Measurements from ENCODE around the gene PGC.
A peak's percentile ranks its signal among the peaks of the same experiment; 100 is the strongest.

PGC gene

DNA sequence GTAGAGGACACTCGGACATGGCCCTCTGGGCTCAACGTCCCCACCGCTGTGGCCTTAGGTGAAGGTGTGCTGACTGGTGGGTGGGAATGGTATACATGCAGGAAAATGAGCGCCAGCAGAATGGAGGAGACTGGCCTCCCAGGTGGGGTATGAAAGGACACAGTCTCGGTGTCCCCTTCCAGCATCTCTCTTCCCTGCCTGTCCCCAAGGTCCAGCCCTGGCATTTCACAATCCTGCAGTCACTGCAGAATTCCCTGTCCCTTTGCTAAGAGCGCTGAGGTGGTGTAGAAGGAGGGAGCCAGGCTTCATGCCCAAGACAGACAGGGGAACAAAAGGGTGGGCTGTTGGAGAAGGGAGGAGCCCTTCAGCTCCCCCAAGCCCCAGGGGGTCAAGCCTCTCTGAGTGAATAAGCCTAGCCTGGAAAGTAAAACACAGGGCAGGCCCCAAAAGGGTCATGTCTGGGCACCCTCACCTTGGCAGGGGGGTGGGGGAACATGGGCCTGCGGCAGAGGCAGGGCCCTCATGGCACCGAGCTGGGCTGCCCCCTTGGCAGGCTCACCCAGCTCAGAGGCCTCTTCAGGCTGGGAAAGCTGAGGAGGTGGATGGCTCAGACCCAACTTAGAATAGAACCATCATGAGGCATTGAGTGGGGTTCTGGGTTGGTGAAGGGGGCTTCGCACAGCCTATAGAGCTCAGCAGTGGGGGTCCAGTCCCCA lies 35.7 kb downstream of the PGC start:
- DNase-seq, result no peak

DNA sequence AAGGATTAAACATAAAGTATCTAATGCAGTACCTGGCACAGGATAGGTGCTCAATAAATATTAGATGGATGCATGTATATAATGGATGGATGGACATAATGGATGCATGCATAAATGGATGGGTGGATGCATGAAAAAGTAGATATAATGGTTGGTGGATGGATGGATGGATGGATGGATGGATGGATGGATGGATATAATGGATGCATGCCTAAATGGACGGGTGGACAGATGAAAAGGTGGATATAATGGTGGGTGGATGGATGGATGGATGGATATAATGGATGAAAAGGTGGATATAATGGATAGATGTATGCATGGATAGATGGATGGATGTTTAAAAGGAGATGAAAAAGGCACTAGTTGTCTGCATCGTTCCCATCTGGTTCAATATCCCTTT lies 37.8 kb downstream of the PGC start:
- no peak for DNase-seq

DNA sequence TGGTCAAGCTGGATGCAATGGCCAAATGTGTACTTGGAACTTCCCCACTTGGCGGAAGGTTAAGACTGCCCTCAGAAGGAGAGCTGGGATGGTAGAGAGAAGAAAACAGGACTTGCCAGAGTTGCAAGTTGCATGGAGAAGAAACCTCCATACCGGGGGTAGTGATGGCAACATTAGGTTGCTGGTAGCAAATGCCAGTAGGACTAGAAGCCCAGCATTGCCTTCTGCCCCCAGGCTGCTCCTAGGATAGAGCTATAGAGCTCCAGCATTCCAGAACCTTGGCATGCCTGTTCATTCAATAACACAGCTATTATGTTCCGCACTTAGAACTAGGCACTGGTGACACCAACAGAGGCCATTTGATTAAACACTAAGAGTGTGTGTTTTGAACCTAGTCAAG lies 38.3 kb downstream of the PGC start:
- no peak for DNase-seq

DNA sequence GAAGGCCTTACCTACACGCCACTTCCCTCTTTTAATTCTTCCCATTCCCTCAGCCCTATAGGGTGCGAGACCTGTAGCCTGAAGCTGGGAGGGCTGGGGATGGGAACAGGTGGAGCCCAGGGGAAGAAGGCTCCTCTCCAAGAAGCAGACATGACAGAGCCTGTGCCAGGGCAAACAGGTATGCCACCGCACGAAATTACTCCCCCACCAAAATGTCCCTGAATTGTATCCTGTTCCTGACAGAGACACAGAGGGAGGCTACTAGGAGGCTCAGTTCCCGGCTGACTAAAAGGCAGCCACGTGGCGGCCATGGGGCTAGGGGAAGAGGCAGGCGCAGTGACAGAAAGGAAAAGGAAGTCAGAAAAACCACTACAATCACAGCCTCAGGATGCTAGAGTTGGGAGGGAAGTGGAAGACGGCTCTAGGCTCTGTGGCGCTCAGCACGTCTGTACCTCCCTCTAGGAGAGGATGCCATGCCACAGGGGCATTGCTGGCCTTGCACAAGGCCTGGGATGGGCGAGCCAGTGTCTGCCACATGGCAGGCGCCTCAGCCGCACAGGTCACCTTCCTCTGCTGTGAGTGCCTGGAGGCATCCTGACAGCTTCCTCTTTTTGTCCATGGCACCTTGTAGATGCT lies 39.5 kb downstream of the PGC start:
- DNase-seq, result no peak

DNA sequence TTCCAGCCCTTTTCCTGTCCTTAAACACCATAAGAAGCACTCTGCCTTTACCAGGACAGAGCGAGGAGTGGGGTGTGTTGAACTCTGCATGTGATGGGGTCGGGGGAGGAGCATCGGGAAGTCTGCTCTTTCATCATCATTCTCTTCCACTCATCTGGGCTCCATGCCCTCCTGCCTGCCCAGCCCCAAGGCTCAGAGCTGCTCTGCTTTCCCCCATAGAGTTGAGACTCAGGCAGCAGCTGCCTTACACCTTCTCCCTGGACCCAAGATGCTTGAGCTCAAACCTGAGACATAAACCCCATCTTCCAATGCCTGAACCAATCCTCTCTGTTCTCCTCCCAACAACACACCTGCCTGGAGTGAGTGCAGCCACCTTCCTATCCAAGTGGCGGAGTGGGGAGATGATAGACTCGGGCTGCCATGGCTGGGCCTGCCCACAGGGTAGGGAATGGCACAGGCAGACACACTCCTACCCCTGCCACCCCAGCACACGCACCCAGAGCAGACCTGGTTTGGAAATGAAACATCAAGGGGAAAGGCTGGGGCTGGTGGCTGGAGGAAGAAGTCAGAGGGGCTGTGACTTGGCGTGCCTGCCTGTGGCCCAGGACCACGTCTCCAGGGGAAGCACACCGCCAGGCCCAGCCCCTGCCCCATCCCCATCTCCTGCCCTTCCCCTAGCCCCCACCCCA lies 40.2 kb downstream of the PGC start:
- no peak for DNase-seq

DNA sequence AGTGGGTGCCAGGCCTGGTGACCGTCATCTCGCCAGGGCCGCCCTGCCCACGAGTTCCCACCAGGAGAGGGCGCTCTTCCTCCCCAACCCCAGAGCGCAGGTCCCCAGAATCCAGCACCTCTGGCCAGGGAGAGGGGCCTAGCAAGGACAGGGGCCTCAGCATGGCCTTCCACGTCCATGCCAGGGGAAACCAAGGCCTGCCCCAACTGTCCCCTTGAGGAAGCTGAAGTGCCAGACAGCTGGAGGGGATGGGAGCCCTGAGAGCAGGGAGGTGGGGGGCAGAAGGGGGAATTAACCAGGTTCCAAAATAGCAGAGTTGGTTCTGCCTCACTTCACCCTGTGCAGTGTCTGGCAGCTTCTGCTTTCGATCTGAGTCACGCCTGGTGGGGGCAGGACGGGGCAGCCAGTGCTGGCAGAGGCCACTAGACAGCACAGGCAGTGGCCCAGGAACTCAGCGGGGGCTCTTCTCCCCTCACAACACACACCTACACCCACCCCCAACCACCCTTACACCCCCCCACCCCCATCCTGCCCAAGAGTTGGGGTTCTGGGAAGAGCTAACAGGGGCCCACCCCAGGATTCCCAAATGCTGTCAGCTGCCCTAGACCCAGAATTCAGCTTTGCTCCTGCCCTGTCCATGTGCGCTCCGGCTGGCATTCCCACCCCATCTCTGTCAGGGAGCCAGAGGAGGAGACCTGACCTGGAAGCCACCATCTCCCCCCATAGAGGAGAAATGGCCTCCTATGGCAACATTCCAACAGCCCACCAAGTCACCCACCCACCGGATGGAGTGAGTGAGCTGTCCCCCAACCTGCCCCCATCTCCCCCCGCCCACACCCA lies 41.0 kb downstream of the PGC start:
- peak; percentile 79 for DNase-seq

DNA sequence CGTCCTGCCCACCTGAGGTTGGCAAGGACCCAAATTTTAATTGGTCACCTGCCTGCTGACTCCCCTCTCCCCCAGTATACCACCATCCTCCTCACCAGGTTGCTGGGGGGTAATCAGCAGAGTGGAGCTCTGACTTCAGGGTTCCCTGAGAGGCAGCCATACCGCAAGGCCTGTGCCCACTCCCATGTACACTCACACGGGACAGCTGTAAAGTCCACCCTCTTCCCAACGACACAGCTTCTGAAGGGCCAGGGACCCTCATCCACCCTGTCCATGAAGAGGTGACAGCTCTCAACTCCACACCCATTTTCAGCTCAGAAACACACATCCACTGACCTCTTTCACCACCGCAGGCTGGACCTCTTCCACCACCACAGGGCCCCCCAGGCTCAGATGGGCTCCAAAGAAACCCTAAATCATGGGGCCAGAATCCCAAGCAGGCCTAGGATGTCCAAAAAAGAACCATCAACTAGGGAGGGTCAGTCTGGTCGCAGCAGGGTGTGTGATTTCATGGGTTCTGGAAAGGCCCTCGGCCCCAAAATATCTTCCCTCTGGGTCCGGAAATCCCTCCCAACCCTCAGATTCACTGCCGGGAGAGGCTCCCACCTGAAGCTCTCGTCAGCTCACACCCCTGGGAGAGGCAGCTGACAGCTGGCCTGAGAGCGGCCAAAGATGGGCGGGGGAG lies 41.7 kb downstream of the PGC start:
- DNase-seq, result no peak

DNA sequence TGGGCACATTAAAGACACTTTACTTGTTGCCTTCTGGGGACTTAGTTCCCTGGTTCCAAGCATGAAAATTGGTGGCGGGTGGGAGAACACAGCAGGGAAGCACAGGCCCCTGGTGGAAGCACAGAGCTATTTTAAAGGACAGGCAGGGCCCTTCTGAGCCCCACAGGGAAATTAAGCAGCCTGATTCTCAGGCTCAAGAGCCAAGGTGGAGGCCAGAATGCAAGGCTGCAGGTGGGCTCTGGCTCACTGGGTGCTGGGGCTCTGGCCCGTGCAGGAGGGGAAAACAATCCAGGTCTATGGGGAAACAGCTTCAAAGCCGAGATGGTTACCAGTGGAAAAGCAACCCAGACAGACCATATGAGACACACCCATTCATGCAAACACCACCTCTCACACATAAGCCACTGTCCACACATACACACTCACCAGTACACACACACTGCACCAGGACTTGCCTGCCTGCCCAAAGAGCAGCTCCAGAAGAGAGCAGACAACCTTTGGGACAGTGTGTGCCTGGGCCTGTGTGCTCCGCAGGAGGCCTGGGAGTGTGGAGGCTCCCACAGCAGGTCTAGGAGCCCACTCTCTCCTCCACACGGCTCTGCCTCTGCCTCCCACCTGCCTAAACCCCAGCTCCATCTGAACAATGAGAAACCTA lies 42.4 kb downstream of the PGC start:
- DNase-seq, result no peak

DNA sequence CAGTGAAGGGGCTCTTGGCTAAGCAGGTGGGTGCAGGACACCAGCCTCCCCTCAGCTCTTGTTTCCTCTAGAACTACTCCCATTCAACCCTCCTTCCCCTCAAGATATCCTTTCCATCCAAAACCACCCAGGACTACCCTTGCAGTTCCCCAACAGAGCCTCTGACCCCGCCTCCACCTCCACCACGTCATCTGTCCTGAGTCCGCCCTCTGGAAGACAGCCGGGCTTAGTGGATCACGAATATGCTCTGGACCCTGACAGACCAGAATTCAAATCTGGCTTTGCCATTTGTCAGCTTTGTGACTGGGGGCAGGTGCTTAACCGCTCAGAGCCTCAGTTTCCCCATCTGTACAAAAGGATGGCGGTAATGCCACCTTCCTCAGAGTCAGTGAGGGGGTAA lies 43.2 kb downstream of the PGC start:
- no peak for DNase-seq

DNA sequence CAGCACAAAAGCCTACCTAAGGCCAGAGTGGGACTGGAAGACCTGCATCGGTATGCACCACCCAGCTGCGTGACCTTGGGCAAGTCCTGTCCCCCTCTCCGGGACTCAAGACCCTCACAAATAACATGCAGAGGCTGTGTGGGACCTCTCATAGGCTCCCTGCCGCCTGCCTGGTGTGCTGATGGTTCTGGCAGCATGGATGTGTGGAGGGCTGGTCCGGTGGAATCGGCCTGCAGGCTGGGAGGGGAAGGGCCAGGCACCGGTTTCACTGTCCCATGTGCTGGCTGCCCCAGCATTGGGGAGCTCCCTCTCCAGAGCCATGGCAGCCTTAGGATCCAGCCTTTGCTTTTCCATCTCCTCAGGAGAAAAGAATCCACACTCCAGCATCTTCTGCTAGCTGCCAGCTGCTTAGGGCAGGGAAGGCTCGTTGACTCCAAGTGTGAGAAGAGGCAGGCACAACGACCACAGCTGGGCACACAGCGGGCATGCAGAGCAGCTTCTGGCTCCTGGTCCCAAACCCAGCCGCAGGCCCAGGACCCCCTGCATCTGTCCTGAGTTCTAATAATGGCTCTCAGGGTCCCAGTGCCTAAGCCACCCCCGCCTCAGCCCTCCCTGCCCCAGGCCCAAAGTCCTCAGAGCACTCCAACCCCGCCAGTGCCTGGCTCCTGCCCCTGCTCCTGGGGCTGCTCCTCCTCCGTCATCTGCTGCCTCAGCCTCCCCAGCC lies 44.3 kb downstream of the PGC start:
- DNase-seq, result no peak

DNA sequence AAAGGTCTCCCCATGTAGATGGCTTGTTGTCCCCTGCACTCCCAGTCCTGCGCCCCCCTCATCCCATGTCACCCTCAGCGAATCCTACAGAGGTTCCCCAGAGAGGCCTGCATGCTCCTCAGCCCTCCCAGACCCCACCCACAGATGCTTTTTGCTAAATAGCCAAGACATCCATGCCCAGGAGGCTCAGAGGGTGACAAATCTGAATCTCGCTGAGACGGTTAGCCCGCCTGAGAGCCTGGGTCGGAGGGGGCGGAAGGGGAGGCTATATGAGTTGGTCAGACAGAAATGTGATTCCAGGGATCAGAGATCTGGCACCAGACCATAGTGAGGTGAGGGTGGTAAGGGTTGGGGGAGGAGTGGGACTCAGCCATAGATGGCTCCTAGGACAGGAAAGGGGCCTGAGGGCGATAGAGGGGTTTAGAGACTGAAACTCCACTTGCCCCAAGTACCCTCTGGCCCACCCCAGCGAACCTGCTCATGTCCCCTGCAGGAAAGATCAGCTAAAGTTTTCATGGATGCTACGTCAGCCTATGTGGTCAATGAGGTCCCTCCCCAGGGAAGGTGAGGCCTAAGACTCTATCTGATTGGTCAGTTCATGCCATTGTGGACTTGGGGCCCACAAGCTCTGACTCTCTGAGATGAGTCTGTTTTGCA lies 45.0 kb downstream of the PGC start:
- DNase-seq, result no peak

DNA sequence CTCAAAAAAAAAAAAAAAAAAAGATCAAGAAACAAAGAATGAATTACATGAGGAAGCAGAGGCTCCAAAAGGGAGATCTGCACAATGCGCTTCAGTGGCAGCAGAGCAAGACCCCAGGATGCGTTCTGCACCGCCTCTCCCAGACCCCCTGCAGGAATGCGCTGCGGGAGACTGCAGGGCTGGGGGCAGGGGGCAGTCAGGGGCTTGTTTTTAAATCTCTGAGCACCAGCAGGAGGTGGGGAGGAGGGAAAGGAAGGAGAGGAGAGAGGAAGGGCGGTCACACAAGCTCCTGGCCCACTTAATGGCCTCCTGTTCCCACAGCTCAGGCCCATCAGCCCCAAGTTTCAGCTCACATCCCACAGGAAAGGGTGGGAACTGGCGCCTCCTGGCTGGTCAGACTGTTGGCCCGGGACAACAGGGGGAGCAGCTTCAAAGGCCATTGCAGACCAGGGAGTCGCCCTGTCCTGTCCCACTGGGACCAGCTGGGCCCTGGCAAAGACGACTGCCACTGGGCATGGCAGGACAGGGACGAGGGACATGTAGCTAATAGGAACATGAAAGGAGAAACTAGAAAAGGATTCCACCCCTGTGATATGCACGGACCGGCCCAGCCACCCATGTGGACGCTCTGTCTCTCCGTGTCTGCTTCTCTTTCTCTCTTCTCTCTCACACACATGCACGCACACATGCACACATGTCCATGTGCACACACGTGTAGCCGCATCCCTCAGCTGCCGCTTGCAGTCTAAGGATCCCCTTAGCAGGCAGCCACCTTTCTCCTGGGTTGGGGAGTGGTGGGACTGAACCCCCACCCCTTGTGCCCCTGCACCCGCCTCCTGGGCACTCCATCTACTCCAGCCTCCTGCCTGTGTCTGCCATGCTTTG lies 46.5 kb downstream of the PGC start:
- DNase-seq, result no peak

DNA sequence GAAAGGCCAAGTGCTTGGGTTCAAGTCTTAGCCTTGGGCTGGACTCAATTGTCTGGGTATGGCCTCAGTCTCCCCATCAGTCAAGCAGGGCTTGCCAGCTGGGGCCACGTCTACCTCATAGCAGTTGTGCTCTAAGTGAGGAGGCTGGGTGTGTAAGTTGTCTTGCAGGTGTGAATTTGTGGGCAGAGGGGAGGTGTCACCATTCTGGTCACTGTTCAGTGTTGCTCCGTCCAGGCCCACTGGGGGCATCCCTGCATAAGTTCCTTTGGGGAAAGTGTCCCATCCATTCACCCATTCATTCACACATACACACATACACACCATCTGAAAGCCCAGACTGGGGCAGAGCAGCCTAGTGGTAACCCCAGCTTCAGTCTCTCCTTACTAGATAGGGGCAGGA lies 48.1 kb downstream of the PGC start:
- no peak for DNase-seq

DNA sequence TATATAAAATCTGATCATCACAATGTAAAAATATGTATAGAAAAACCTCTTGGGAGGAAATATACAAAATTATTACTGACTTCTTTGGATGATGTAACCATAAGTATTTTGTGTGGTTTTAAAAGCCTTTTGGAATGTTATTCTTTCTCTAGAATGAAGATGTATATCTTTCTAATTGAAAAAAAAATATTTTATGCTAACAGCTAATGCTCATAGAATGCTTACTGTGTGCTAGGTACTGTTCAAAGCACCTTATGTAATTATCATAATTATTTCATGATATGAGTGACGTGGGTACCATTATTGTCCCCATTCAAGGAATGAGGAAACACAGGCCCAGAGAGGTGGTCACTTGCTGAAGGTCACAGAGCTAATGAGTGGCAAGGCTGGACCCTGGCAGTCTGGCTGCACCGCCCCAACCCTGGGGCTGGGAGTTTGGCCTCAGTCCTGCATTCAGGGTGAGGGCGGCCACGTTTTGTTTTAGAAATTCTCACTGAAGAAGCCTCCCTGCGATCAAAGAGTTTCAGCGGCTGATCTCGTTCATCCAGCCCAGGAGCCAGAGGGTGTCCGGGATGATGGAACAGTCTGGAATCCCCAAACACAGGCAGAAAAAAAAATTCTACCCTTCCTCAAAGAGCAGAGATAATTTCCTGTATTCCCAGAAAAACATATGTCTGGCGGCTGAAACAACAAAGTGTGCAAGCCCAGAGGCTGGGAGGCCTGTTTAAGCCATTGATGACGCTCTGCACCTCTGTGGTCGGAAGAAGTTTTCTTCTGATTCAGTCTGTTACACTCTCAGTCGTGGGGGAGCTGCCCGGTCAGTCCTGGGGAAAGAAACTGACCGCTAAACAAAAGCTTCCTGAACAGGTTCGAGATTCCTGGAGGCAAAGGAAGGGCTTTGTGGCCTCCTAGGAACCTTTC lies 49.1 kb downstream of the PGC start:
- DNase-seq, result no peak

DNA sequence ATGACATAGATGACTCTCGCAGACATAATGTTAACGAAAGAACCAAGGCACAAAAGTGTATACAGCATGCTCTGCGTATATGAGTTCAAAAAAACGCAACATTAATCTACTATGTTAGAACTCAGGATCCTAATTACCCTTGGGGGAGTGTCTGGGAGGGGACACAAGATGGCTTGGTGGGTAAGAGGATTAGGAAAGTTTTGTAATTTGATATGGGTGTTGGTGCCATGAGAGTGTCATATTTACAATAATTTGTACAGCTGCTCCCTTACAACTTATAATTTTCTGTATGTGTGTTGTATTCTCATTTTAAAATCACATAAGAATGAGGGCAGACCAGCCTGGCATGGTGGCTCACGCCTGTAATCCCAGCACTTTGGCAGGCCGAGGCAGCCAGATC lies 50.4 kb downstream of the PGC start:
- DNase-seq, result no peak

DNA sequence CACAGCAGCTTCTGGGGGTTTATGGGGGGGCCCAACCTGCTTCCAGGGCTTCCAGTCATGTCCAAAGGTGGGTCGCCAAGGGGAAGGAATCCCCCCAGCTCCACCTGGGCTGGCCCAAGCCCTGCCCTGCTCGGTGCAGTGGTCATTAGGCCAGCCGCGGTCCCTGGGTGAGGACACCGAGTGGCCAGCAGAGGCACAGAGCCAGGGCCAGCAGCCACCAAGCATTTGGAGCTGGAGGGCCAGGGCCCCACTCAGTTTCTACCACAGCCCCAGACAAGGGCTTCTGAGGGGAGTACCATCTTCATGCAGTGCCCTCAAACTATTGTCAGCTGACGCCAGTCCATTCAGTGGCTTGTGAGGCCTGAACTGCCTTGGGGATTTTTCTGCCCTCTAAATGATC lies 51.4 kb downstream of the PGC start:
- no peak for DNase-seq

DNA sequence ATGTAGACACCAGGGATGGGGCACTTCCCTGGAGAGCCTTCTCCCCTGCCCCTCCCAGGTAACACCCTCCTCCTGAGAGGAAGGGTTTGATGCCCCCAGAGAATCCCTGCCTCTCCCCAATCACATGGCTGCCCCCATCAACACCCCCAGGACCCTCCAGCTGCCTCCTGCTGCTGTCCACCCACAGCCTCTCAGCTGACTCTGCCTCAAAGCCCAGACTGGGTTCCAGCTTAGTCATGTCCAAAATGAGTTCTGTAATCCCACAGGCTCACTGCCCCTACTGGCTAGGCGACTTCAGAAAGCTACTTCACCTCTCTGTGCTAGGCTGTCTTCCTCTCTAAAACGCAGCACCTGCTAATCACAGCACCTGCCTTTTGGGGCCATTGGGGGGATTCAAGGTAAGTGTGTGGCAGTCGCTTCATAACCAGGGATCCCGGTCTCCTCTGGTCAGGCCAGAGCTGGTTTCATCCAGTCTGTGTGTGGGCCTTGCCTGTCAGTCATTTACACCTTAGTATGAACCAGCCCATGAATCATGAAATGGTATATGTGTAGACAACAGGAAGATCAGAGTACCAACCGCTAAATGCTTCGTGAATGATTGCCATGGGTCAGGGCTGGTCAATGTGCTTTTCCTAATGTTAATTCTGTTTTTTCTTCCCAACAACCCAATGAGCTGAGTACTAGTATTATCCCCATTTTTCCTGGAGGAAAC lies 52.2 kb downstream of the PGC start:
- no peak for DNase-seq
